Prostate gland (tissue), 2 donors: ENCODE results near the gene SCN2A. TPM values are rescaled to one million over a fixed set of nuclear protein-coding genes. Genes with fewer than 3 reads are reported as not detected.

Experiments used
- DNase-seq: peaks from one replicate; pipeline ENCODE4 v3.0.0-alpha.2; 2019; ENCODE audit warnings: low spot score
- H3K27ac ChIP-seq, 2 donors: fragments of 200-600 bp; sonication (generic); 2 replicates each; pipeline ENCODE4 v1.5.1; 2017 to 2019
- H3K27me3 ChIP-seq: fragments of 200-600 bp; sonication (generic); replicated peaks from 2 replicates; pipeline ENCODE4 v1.5.1; 2019; ENCODE audit not compliant: insufficient read depth
- H3K36me3 ChIP-seq, 2 donors: fragments of 200-600 bp; sonication (generic); 1 replicate in 1 of 2; 2 replicates in 1 of 2; pipeline versions ENCODE4 v1.5.1 to v1.8.1; 2017 to 2019
- H3K4me1 ChIP-seq: fragments of 200-600 bp; sonication (generic); replicated peaks from 2 replicates; pipeline ENCODE4 v1.5.1; 2019
- H3K4me3 ChIP-seq, 2 donors: fragments of 200-600 bp; sonication (generic); 2 replicates each; pipeline ENCODE4 v1.5.1; 2017 to 2019
- H3K9me3 ChIP-seq: fragments of 200-600 bp; sonication (generic); 2 replicates; pipeline ENCODE4 v1.5.1; 2017
- POLR2A ChIP-seq: fragments of 450-650 bp; IDR thresholded peaks from one replicate; pipeline ENCODE4 v1.6.1; 2016; ENCODE audit warnings: antibody characterized with exemption, mild to moderate bottlenecking
- POLR2AphosphoS5 ChIP-seq: sonication (generic); formaldehyde crosslinking; IDR thresholded peaks from one replicate; pipeline ENCODE4 v1.6.1; 2017; ENCODE audit warnings: antibody characterized with exemption
- WGBS: methylation state at CpG from one replicate; pipeline ENCODE4 v1.1.5; 2018; 5-methylcytosine and 5-hydroxymethylcytosine counted together
- intact Hi-C: fragments of 100-400 bp; cut with DNase I; formaldehyde crosslinking; loops from one replicate; pipeline ENCODE4 v1.14.2; 2022
- total RNA-seq, 2 donors: library from RNA; depleted of rRNA; stranded (reverse); fragments of >200 nt; gene quantifications; one replicate each; pipeline ENCODE4 v1.1.0, GENCODE V29; 2016
- TF ChIP-seq, protein P1 (sequence below), 4 experiments: fragments of 200-600 bp in 2 of 4; fragments of 450-650 bp in 2 of 4; sonication (generic) in 2 of 4; IDR thresholded peaks; 1 replicate in 3 of 4; 2 replicates in 1 of 4; pipeline ENCODE4 v1.5.1; 2016 to 2019; ENCODE audit warnings: antibody characterized with exemption in 4 of 4, mild to moderate bottlenecking in 2 of 4, moderate library complexity in 2 of 4

The SCN2A gene
- total RNA-seq, 2 donors from 2014 or later: 0.87 to 1.4 TPM

DNA sequence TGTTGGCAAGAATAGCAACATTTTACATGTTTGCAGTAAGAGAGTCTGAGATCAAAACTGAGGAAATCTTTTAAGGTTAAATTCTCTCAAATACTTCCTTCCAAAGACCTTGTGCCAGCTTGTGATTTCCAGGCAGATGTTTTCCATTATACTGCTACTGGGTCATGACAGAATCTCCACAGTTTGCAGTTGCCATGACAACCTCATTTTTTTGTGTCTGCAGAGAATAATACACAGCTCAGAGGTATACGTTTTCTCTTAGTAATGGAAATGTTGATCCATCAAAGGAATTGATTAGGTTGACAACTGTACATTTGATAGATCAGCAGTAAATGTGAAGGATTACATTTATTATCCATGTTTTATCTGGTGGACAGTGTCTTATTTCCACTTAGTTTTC lies 201.2 kb downstream of the SCN2A start:
- no peak for DNase-seq
- Histone ChIP-seq H3K4me3 (no peak overlapping the region), H3K9me3 (no peaks in the 10 kb centered on the region), H3K27me3 (no peaks in the 10 kb centered on the region), H3K36me3 (no peaks in the 10 kb centered on the region), H3K27ac (no peak overlapping the region), H3K4me1 (no peaks in the 10 kb centered on the region)
- intact Hi-C loops: no loop called here
- WGBS: 10% methylated on average over 1 of the region's 1 CpG
- TF ChIP-seq POLR2A (no peak), POLR2AphosphoS5 (no peak)
- TF ChIP-seq, protein P1, sequence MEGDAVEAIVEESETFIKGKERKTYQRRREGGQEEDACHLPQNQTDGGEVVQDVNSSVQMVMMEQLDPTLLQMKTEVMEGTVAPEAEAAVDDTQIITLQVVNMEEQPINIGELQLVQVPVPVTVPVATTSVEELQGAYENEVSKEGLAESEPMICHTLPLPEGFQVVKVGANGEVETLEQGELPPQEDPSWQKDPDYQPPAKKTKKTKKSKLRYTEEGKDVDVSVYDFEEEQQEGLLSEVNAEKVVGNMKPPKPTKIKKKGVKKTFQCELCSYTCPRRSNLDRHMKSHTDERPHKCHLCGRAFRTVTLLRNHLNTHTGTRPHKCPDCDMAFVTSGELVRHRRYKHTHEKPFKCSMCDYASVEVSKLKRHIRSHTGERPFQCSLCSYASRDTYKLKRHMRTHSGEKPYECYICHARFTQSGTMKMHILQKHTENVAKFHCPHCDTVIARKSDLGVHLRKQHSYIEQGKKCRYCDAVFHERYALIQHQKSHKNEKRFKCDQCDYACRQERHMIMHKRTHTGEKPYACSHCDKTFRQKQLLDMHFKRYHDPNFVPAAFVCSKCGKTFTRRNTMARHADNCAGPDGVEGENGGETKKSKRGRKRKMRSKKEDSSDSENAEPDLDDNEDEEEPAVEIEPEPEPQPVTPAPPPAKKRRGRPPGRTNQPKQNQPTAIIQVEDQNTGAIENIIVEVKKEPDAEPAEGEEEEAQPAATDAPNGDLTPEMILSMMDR (IDR thresholded peaks at IDR 0.05): no peak

Other genes with a start within 250 kb of the SCN2A start
- 1 to 10 TPM in 1 of 2 donors, under 1 TPM in 1; 0.09 to 1.6 TPM for gene SCN3A, start 35.4 kb upstream of the SCN2A start, total RNA-seq
- 1 to 10 TPM; 3.3 to 4.0 TPM for gene CSRNP3, start 230.3 kb downstream of the SCN2A start, total RNA-seq